Activated T-helper 2 cell treated with anti-CD3 and anti-CD28 coated beads, Interferon-gamma antibody, Interleukin-2, Interleukin-4, amounts not matched to agents 10 μg/mL and 5 μg/mL and 100 μg/mL, durations not matched to agents 14 hours and 24 hours and 36 hours (primary cell): Measurements from ENCODE around the gene ADAMTS17. TPM values are rescaled to one million over a fixed set of nuclear protein-coding genes. Genes with fewer than 3 reads are reported as not detected.

Experiments
- DNase-seq: peaks from one replicate; pipeline ENCODE4 v3.0.0; 2021; ENCODE audit warnings: low spot score
- H3K27ac Mint-ChIP-seq: one replicate; pipeline ENCODE4 v1.8.0; 2021; ENCODE audit warnings: mixed read lengths
- H3K27me3 Mint-ChIP-seq: one replicate; pipeline ENCODE4 v1.8.0; 2021; ENCODE audit warnings: low read depth, mixed read lengths
- H3K36me3 Mint-ChIP-seq: one replicate; pipeline ENCODE4 v1.8.0; 2021; ENCODE audit warnings: low read depth, mixed read lengths
- H3K4me1 Mint-ChIP-seq: one replicate; pipeline ENCODE4 v1.8.0; 2021; ENCODE audit warnings: low read depth, mixed read lengths
- H3K4me3 Mint-ChIP-seq: one replicate; pipeline ENCODE4 v1.8.0; 2021; ENCODE audit warnings: low read depth, mild to moderate bottlenecking, moderate library complexity, mixed read lengths
- H3K9me3 Mint-ChIP-seq: one replicate; pipeline ENCODE4 v1.8.0; 2021; ENCODE audit warnings: mixed read lengths
- intact Hi-C: fragments of 100-400 bp; cut with micrococcal nuclease; formaldehyde crosslinking; loops from one replicate; pipeline ENCODE4 v1.15.1; 2023
- total RNA-seq: library from RNA; stranded (reverse); gene quantifications from 2 replicates; pipeline ENCODE4 v1.2.3, GENCODE V29; 2022

Gene ADAMTS17
- total RNA-seq, 1 donor from 2014 or later = 1.1 TPM

DNA sequence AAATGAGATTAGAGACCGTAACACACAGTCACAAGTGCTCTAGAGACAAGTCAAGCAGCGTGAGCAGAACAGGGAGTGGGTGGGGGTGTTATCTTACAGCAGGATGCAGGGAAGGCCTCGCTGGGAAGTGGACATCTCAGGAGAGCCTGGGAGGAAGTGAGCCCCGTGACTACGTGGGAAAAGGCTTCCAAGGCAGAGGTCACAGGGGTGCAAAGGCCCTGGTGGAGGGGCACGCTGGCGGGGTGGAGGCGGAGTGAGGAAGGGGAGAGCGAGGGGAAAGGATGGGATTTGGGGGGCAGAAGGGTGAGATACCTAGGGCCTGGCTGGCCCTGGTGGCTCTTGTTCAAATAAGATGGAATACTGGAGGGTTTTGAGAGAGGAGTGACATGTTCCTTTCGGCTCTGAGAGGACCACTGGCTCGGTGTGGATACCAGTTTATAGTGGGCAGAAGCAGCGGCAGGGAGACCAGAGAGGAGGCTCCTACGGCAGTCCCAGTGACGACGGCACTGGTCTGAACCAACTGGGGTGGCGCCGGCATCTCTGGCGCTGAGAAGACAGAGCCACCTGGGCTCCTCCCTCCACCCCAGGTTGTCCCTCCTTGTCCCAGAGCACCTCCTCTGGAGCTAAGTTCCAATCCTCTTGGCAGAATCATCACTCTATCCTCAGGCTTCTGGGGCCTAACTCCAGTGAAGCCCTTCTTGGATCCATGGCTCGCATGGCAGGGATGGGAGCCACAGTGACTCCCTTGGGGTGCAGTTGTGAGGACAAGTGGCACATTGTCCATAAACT lies 342.3 kb downstream of the ADAMTS17 start:
- intact Hi-C loops = no loop called here
- H3K27ac Mint-ChIP-seq = no peak overlapping the region
- no peaks in the 10 kb centered on the region for H3K36me3 Mint-ChIP-seq
- H3K4me3 Mint-ChIP-seq = no peak overlapping the region
- no peaks in the 10 kb centered on the region for H3K4me1 Mint-ChIP-seq
- peaks cover 2% of the 10 kb centered on the region for H3K27me3 Mint-ChIP-seq
- H3K9me3 Mint-ChIP-seq = no peaks in the 10 kb centered on the region
- no peak for DNase-seq

- intact Hi-C loops = no loop called here
- Mint-ChIP-seq H3K27ac (no peak overlapping the region), H3K4me1 (no peaks in the 10 kb centered on the region)
Measured at GRCh38 chr15:99998661-99999101, 343.1 kb downstream of the ADAMTS17 start.

GRCh38 chr15:99997112-99997651 lies 344.6 kb downstream of the ADAMTS17 start:
- peaks cover 2% of the 10 kb centered on the region for H3K27me3 Mint-ChIP-seq
- no peak overlapping the region for H3K4me3 Mint-ChIP-seq
- H3K36me3 Mint-ChIP-seq = no peaks in the 10 kb centered on the region
- no peaks in the 10 kb centered on the region for H3K4me1 Mint-ChIP-seq
- no peaks in the 10 kb centered on the region for H3K9me3 Mint-ChIP-seq
- DNase-seq = no peak
- H3K27ac Mint-ChIP-seq = no peak overlapping the region
- intact Hi-C loops = no loop called here

More at GRCh38 chr15:99998661-99999101, 343.1 kb downstream of the ADAMTS17 start:
- Mint-ChIP-seq H3K9me3 (no peaks in the 10 kb centered on the region), H3K36me3 (no peaks in the 10 kb centered on the region), H3K27me3 (peaks cover 2% of the 10 kb centered on the region), H3K4me3 (no peak overlapping the region)
- no peak for DNase-seq

DNA sequence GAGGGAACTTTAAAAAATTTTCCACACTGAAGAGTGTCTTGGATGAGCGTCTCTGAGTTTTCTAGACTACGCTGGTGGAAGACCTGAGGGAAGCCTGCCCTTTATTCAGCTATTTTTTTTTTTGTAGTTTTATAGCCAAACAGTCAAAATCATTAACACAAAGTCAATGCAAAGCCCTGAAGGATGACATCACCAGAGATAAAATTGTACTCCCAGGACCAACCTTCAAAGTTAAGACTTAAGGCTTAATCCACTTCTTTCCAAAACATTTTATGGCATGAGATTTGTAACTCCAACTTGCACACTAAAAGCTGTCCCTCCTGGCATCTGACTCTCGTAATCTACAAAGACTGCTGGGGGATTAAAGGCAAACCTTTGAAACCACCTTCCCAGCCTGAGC lies 345.1 kb downstream of the ADAMTS17 start:
- DNase-seq = no peak
- H3K27me3 Mint-ChIP-seq = peaks cover 2% of the 10 kb centered on the region
- no peak overlapping the region for H3K4me3 Mint-ChIP-seq
- H3K36me3 Mint-ChIP-seq = no peaks in the 10 kb centered on the region
- no peaks in the 10 kb centered on the region for H3K4me1 Mint-ChIP-seq
- intact Hi-C loops = no loop called here
- no peak overlapping the region for H3K27ac Mint-ChIP-seq
- no peaks in the 10 kb centered on the region for H3K9me3 Mint-ChIP-seq

- no peak overlapping the region for H3K27ac Mint-ChIP-seq
- no peaks in the 10 kb centered on the region for H3K9me3 Mint-ChIP-seq
- intact Hi-C loops = no loop called here
- no peaks in the 10 kb centered on the region for H3K36me3 Mint-ChIP-seq
- peaks cover 2% of the 10 kb centered on the region for H3K27me3 Mint-ChIP-seq
- no peaks in the 10 kb centered on the region for H3K4me1 Mint-ChIP-seq
- DNase-seq = no peak
- no peak overlapping the region for H3K4me3 Mint-ChIP-seq
Measured at GRCh38 chr15:99995543-99995942, 346.2 kb downstream of the ADAMTS17 start.

DNA sequence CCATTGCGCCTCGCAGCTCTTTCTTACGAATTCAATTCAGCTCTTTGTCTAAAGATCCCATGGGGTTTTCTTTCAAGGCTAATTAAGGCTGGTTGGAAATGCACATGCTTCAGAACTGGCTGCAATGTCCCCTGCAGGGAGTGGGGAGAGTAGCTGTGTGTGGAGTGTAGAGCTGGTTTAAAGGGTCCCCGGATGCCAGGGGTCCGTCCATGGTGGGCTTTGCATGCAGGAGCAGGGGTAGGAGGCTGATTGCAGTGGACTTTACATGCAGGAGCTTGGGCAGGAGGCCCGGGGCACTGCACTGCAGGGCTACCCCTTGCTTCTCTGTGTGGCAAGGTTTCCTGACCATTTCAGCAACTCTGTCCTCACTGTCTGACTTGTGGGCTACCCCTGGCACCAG lies 346.9 kb downstream of the ADAMTS17 start:
- Mint-ChIP-seq H3K27me3 (peaks cover 2% of the 10 kb centered on the region), H3K4me3 (no peak overlapping the region), H3K4me1 (no peaks in the 10 kb centered on the region), H3K9me3 (no peaks in the 10 kb centered on the region), H3K27ac (no peak overlapping the region), H3K36me3 (no peaks in the 10 kb centered on the region)
- DNase-seq = no peak
- intact Hi-C loops = no loop called here

GRCh38 chr15:99993681-99994131 lies 348.1 kb downstream of the ADAMTS17 start:
- Mint-ChIP-seq H3K27ac (no peak overlapping the region), H3K4me3 (no peak overlapping the region), H3K27me3 (peaks cover 2% of the 10 kb centered on the region), H3K9me3 (no peaks in the 10 kb centered on the region), H3K36me3 (no peaks in the 10 kb centered on the region), H3K4me1 (no peaks in the 10 kb centered on the region)
- no peak for DNase-seq
- intact Hi-C loops = no loop called here

- intact Hi-C loops = no loop called here
Measured at GRCh38 chr15:99993262-99993661, 348.5 kb downstream of the ADAMTS17 start.

DNA sequence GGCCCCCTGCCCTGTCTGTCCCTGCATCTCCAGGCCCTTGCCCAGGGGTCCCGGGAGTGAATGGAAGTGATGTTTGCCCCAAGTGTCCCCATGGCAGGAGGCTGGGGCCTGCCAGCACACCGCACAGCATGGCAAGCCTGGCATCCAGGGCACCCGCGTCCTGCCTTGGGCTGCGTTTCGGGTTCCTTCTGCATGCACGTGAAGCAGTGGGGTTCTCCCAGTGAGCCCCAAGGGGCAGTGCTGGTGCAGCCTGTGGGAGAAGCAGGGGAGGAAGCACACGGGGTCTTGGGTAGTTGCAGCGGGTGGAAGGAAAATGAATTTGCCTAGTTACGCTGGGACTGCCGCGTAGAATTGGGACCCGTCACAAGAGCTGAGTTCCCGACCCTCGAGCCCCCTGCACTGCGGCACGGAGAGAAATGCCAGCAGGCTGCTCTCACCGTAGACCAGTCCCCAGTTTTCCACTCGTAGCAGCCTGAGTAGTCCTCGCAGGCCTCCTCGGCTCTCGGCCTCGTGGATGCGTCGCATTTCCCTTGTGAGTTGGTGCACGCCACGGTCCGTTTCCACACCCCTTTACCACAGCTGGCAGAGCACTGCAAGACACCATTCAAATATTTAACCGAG lies 349.1 kb downstream of the ADAMTS17 start:
- DNase-seq = no peak
- Mint-ChIP-seq H3K27ac (no peak overlapping the region), H3K27me3 (peaks cover 2% of the 10 kb centered on the region), H3K4me3 (no peak overlapping the region), H3K36me3 (no peaks in the 10 kb centered on the region), H3K9me3 (no peaks in the 10 kb centered on the region), H3K4me1 (no peaks in the 10 kb centered on the region)
- intact Hi-C loops = no loop called here

More at GRCh38 chr15:99993262-99993661, 348.5 kb downstream of the ADAMTS17 start:
- Mint-ChIP-seq H3K9me3 (no peaks in the 10 kb centered on the region), H3K27ac (no peak overlapping the region), H3K27me3 (peaks cover 2% of the 10 kb centered on the region), H3K4me1 (no peaks in the 10 kb centered on the region), H3K36me3 (no peaks in the 10 kb centered on the region), H3K4me3 (no peak overlapping the region)
- no peak for DNase-seq

DNA sequence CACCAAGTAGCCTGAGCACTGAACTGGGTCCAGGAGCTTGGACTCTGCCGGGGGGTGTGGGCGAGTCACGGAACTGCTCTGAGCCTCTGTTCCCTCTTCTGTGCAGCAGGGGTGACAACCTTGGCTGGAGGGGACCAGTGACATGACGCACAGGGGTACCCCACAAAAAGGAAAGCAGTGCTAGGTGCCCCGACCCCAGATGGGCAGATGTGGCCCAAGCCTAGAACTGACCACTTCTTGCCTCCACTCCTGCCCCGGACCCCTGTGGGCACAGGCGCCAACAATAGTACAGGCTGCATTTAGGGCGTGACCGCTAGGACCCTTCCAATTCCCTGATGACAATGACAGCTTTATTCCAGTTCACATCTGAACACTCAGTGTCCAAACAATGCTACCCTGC lies 352.7 kb downstream of the ADAMTS17 start:
- no peaks in the 10 kb centered on the region for H3K36me3 Mint-ChIP-seq
- DNase-seq = no peak
- no peaks in the 10 kb centered on the region for H3K27me3 Mint-ChIP-seq
- H3K4me1 Mint-ChIP-seq = no peaks in the 10 kb centered on the region
- H3K4me3 Mint-ChIP-seq = no peak overlapping the region
- no peak overlapping the region for H3K27ac Mint-ChIP-seq
- H3K9me3 Mint-ChIP-seq = no peaks in the 10 kb centered on the region
- intact Hi-C loops = no loop called here

DNA sequence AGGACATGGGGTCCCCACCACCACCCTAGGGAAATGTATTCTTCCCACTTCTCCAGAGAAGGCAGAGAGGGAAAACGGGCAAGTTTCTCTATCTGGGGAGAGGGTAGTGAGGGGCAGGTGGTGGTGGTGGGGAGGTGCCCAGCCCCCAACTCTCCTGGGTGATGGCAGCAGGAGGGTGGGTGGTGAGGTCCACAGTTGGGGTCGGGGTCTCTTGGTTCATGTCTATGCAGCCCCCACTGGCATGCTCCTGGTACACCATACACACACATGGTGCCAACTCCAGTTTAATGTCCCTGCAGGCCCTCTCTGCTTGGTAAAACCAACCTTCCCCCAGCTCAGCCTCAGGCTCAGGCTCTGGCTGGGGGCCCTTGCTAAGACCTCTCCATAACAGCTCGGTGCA lies 354.1 kb downstream of the ADAMTS17 start:
- no peaks in the 10 kb centered on the region for H3K27me3 Mint-ChIP-seq
- H3K4me1 Mint-ChIP-seq = no peaks in the 10 kb centered on the region
- no peak overlapping the region for H3K4me3 Mint-ChIP-seq
- no peaks in the 10 kb centered on the region for H3K36me3 Mint-ChIP-seq
- DNase-seq = no peak
- intact Hi-C loops = no loop called here
- H3K27ac Mint-ChIP-seq = no peak overlapping the region
- H3K9me3 Mint-ChIP-seq = no peaks in the 10 kb centered on the region

DNA sequence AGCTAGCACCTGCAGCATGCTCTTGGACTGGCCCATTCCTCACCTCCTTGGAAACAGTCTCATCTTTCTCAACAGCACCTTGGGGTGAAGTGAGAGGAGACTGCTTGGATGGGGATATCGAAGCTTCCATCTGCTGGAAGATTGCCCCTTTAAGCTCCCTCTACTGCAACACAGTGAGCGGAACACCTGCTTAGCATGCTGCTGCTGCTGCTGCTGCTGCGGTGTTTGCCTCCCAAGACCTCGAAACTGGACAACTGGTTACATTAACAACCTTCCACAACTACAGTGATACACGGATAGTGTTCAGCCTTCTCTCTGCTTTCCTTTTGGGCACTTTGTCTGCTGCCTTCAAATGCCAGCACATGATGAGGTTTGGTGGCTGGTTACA lies 354.7 kb downstream of the ADAMTS17 start:
- DNase-seq = no peak
- H3K27ac Mint-ChIP-seq = no peak overlapping the region
- H3K4me3 Mint-ChIP-seq = no peak overlapping the region
- H3K4me1 Mint-ChIP-seq = no peaks in the 10 kb centered on the region
- H3K9me3 Mint-ChIP-seq = no peaks in the 10 kb centered on the region
- no peaks in the 10 kb centered on the region for H3K27me3 Mint-ChIP-seq
- H3K36me3 Mint-ChIP-seq = no peaks in the 10 kb centered on the region
- intact Hi-C loops = no loop called here
